NCI-H2029 (cell line): ENCODE results near the gene SLC25A15.
A peak's percentile ranks its signal among the peaks of the same experiment; 100 is the strongest.
"Not testable (repeated sequence)": the region's sequence is repeated elsewhere in the genome, so short reads cannot be mapped to it uniquely, and the experiment has no call there.

Experiments used
- DNase-seq: peaks from one replicate; lab custom pipeline; 2025; lab: John Stamatoyannopoulos, UW

SLC25A15 gene

DNA sequence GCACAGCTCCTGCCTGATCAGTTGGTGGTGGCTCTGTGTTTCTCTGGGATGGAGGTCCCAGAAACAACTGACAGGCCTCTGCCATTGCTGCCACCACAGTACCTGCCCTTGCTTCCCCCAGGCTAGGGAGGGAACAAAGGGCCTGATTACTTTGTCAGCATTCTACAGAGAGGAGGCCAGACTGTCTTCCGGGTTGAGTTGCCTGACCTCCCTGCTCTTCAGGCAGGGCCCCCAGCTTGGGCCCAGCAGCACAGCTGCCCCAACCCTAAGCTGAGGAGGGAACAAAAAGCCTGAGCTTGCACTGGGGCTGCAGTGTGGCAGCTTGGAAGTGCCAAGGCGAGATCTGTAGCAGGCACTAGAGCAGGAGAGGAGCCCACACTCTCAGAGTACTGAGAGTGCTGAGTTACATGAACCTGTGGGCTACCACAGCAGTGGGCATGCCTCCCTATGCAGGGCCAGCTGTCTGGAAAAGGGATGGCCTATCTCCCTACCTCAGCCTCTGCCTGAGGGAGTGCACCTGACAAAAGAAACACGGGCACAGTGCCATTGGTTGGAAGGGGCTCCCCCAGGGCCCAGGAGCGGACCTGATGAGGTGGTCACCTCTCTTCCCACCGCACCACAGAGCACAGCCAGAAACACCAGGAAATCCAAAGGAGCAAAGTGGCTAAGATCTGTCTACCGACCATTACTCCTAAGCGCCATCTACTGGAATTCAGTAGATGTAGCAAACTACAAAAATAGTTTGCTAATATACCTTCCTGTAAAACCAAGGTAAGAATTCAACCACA, 24.4 kb downstream of the SLC25A15 start:
- peak; percentile 2 for DNase-seq

DNA sequence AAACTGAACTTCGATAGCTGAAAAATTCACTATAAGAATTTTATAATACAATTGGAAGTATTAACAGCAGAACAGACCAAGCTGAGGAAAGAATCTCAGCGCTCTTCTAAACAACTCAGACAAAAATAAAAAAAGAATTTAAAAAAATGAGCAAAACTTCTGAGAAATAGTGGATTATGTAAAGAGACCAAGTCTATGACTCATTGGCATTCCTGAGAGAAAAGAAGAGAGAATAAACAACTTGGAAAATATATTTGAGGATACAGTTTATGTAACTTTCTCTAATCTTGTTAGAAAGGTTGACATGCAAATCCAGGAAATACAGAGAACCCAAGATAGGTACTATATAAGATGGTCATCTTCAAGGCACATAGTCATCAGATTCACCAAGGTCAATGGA, 25.4 kb downstream of the SLC25A15 start:
- no peak for DNase-seq

DNA sequence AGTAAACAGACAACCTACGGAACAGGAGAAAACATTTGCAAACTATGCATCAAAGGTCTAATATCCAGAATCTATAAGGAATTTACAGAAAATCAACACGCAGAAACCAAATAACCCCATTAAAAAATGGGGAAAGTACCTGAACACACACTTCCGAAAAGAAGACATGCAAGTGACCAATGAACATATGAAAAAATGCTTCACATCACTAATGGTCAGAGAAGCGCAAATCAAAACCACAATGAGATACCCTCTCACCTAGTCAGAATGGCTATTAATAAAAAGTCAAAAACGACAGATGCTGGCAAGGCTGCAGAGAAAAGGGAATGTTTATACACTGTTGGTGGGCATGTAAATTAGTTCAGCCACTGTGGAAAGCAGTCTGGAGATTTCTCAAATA, 29.5 kb downstream of the SLC25A15 start:
- no peak for DNase-seq

DNA sequence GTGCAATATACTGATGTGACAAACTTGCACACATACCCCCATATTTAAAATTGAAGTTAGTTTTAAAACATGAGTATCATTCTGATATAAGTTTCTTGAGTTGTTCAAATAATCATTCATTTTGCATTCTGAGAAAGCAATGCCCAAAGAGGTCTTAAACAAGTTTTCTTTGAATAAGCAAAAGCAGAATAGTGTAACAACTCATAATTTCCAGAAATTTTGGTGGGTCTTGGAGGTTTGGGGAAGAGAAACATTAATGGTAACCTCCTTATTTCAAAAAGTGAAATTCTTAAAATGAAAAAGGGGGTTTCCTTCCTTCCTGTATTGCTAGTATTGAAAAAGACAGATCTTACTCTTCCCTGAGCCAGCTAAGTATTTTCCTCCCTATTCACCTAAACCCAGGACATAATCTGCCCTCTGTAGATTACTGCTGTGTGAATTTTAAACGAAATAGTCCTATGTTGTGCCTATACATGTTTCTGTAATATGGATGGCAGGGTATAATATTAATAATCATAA, 30.4 kb downstream of the SLC25A15 start:
- DNase-seq = no peak

DNA sequence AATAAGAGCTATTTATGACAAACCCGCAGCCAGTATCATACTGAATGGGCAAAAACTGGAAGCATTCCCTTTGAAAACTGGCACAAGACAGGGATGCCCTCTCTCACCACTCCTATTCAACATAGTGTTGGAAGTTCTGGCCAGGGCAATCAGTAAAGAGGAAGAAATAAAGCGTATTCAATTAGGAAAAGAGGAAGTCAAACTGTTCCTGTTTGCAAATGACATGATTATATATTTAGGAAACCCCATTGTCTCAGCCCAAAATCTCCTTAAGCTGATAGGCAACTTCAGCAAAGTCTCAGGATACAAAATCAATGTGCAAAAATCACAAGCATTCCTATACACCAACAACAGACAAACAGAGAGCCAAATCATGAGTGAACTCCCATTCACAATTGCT, 50.3 kb downstream of the SLC25A15 start:
- DNase-seq = not testable (repeated sequence)

DNA sequence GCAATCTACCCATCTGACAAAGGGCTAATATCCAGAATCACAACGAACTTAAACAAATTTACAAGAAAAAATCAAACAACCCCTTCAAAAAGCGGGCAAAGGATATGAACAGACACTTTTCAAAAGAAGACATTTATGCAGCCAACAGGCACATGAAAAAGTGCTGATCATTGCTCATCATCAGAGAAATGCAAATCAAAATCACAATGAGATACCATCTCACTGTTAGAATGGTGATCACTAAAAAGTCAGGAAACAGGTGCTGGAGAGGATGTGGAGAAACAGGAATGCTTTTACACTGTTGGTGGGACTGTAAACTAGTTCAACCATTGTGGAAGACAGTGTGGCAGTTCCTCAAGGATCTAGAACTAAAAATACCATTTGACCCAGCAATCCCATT, 51.5 kb downstream of the SLC25A15 start:
- not testable (repeated sequence) for DNase-seq
